D721Med (cell line): ENCODE data around the gene C1RL.

Experiments used
- DNase-seq: peaks from one replicate; pipeline ENCODE4 v3.0.0; 2011; ENCODE audit warnings: low spot score; ENCODE audit not compliant: insufficient read length
- FAIRE-seq: peaks from 2 replicates; lab custom pipeline; 2011; peaks lifted over from hg19 to GRCh38; lab: Jason Lieb, UNC
- TF ChIP-seq, protein P1 (sequence below): IDR thresholded peaks from 2 replicates; pipeline ENCODE4 v1.5.1; 2012; ENCODE audit warnings: mild to moderate bottlenecking, control low read depth; ENCODE audit not compliant: insufficient read depth; ENCODE audit errors: missing control alignments

Gene C1RL

DNA sequence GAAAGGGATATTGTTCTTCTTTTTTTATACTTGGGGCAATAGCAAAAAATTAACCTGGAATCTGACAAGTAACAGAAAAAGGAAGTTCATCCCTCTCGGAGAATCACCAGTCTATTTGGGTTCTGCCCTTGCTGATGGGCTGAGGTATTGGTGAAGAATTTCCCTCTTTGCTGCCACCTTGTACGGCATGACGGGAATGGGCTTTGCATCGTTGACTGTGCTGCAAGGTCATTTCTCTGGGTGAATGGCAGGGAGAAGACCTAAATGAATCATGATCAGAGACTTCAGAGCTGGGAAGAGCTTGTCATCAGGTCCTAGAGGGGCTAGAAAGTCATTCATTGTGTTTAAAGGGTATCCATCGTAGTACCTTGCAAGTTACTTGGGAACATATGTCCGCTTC lies 36.5 kb downstream of the C1RL start:
- TF ChIP-seq, protein P1, sequence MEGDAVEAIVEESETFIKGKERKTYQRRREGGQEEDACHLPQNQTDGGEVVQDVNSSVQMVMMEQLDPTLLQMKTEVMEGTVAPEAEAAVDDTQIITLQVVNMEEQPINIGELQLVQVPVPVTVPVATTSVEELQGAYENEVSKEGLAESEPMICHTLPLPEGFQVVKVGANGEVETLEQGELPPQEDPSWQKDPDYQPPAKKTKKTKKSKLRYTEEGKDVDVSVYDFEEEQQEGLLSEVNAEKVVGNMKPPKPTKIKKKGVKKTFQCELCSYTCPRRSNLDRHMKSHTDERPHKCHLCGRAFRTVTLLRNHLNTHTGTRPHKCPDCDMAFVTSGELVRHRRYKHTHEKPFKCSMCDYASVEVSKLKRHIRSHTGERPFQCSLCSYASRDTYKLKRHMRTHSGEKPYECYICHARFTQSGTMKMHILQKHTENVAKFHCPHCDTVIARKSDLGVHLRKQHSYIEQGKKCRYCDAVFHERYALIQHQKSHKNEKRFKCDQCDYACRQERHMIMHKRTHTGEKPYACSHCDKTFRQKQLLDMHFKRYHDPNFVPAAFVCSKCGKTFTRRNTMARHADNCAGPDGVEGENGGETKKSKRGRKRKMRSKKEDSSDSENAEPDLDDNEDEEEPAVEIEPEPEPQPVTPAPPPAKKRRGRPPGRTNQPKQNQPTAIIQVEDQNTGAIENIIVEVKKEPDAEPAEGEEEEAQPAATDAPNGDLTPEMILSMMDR, result no peak
- FAIRE-seq, result no peak
- DNase-seq, result no peak

DNA sequence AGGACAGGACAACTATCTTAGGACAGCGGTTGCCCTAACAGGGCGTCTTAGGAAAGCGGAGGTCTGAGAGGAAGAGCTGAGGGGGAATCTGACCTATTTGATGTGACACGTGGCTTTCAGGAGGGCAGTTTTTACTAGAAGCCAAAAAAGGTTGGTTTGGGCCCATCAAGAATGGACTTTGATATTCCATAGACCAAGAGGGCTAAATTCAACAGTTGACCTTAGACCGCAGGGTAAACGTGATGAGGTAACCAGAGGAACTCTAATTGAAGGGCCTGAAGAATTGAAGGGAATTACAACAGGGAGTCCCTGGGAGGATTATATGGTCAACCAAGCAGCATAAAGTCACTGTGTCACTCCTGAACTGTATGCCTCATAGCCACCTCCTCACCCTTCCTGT lies 37.0 kb downstream of the C1RL start:
- no peak for DNase-seq
- FAIRE-seq, result no peak
- TF ChIP-seq, protein P1, result no peak

DNA sequence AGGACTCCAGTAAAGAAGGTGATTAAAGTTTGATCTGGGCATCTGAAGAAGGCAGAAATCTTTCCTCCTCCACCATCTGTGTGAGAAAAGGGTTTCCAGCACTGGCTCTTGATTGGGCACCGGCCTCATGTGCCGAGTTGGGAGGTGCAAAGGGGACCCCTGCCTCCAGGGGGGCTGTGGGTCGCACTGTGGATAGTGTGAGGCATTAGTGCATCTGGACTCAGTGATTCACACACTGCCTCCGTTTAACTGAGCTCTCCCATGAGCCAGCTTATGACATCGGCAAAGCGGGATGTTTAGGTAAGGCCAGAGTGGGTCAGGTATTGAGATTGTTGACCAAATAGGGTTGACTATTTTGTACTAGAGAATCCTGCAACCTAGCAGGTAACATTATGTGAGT lies 39.6 kb downstream of the C1RL start:
- DNase-seq, result no peak
- FAIRE-seq, result no peak
- TF ChIP-seq, protein P1, result no peak

DNA sequence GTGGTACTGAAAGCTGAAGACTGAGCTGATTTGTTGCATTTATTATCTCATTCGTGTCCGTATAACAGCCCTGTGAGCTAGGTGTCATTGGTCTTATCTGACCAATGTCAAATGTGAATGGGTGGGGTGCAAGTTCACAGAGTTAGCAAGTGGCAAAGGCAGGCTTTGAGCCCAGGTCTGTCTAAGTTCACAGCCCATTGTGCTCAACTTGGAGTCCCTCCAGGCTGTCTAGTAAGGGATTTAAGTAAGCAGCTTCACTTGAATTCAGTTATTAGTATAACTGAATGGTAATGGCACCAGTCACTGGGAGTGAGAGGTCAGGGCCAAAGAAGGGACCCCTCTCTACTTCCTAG lies 40.0 kb downstream of the C1RL start:
- TF ChIP-seq, protein P1, result no peak
- DNase-seq, result no peak
- no peak for FAIRE-seq

DNA sequence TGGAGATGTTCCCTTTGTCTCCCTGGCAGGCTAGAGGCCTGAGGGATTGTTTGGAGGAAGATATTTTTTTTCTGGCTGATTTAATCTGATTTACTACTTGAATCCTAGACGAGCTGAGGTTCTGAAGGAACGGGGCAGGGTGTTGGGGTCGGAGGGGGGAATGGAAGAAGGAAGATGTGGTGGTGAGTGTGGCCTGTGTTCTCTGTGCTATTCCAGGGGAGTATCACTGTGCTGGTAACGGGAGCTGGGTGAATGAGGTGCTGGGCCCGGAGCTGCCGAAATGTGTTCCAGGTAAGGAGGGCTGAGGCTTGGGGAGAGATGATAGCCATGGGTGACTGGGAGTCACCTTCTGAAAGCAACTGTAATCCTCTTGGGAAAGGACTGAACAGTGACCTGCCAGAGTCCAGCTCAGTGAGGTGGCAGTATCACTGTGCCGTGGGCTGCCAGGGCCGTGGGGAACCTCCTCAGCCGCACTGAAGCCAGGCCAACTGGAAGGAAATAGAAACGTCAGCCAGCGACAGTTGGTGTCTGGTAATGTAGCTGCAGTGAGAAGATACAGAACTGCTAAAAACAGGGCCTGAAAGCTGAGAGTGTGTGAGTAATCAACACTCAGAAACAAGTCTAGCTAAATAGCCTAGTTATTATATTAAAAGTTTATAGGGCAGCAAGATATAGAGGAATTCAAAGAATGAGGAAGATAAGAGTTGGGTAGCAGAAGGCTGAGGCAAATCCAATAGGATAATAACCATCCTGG lies 40.6 kb downstream of the C1RL start:
- FAIRE-seq, result no peak
- no peak for DNase-seq
- TF ChIP-seq, protein P1, result no peak

DNA sequence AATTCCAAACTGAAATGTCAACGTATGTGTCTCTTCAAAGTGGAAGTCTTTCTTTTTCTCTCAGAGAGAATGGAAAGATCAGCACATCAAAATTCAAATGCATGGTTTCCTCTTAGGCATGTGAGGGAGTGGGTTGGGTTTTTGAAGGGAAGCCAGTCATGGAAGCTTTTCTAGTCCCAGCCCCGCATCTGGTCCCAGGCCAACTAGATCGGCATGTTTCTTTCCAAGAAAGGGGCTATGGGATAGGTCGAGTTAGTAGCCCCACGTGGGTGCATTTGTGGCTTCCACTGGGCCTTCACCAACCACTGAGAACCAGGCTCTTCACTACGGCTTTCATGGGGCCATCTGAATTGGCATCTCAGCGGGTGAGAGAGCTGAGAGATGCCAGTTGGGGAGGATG lies 41.9 kb downstream of the C1RL start:
- no peak for DNase-seq
- TF ChIP-seq, protein P1, result no peak
- FAIRE-seq, result no peak

DNA sequence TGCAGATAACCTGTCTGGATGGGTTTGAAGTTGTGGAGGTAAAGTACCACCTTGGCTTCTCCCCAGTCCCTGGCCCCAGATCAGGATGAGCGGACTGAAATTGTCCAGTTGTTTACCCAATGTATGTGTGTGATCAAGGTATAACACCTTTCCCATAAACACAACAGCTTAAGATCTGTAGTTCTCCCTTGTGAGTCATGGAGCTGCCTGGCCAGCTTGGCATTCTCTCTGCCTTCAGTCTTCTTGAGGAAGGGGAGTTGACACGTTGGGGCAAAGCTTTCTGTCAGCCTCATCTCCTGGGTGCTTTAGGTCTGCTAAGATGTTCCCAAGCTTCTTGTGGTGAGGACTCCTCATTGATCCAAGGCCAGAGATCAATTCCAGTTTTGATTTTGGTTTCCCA lies 42.4 kb downstream of the C1RL start:
- TF ChIP-seq, protein P1, result no peak
- FAIRE-seq (no peak), DNase-seq (no peak)
